ENCODE results near the gene TMEM203.

GRCh38 chr9:137186385-137186784 is 19.1 kb downstream of the TMEM203 start:
- TF ChIP-seq CTCF (optimal IDR thresholded peaks at IDR 0.05 in 1 of 3, IDR thresholded peaks at IDR 0.05 in 1 of 3, conservative IDR thresholded peaks at IDR 0.05 in 1 of 3; ENCODE audit: extremely low read depth in 1 of 3, insufficient read depth in 2 of 3, low read length in 3 of 3) = no peak
- TF ChIP-seq EZH2 (IDR thresholded peaks at IDR 0.05; ENCODE audit: low read length) = no peak

Measured in keratinocyte (primary cell).